HEK293T (cell line): ENCODE measurements around the gene CDK3.

ENCODE experiments used
- LEF1 ChIP-seq: fragments of 450-650 bp; IDR thresholded peaks from 2 replicates; pipeline ENCODE4 v1.6.1; 2017; ENCODE audit warnings: mild to moderate bottlenecking, borderline replicate concordance
- SP1 ChIP-seq: fragments of 450-650 bp; IDR thresholded peaks from 2 replicates; pipeline ENCODE4 v1.6.1; 2017
- SUZ12 ChIP-seq: fragments of 450-650 bp; IDR thresholded peaks from 2 replicates; pipeline ENCODE4 v1.6.1; 2016; ENCODE audit warnings: mild to moderate bottlenecking

GRCh38 chr17:76000755-76001521 is at the start of gene CDK3:
- TF ChIP-seq SUZ12 = no peak
- TF ChIP-seq LEF1 = no peak
- TF ChIP-seq SP1 = no peak
